ENCODE results near the gene ZNF599.

DNA sequence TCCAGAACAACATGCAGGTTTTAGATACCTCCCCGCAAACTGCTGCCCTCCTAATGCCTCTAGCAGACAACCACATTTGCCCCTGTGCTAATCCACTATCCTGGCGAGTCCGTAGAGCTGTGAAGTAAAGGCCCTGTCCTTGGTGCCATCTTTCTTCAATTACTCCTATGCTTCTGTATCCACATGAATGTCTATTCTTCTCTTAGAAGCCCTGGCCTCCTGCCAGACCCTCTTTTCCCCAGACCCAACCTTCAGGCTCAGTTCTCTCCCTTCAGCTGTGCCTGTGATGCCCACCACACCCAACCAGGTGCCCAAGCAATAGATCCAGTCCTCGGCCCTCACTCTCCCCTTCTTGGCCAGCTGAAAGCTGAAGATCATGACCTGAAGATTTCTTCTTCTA lies 31.1 kb upstream of the ZNF599 start:
- TF ChIP-seq, protein P1, sequence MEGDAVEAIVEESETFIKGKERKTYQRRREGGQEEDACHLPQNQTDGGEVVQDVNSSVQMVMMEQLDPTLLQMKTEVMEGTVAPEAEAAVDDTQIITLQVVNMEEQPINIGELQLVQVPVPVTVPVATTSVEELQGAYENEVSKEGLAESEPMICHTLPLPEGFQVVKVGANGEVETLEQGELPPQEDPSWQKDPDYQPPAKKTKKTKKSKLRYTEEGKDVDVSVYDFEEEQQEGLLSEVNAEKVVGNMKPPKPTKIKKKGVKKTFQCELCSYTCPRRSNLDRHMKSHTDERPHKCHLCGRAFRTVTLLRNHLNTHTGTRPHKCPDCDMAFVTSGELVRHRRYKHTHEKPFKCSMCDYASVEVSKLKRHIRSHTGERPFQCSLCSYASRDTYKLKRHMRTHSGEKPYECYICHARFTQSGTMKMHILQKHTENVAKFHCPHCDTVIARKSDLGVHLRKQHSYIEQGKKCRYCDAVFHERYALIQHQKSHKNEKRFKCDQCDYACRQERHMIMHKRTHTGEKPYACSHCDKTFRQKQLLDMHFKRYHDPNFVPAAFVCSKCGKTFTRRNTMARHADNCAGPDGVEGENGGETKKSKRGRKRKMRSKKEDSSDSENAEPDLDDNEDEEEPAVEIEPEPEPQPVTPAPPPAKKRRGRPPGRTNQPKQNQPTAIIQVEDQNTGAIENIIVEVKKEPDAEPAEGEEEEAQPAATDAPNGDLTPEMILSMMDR (conservative IDR thresholded peaks at IDR 0.05; ENCODE audit: low read length), result no peak
- no peak for TF ChIP-seq EZH2phosphoT487 (IDR thresholded peaks at IDR 0.05; ENCODE audit: borderline replicate concordance)

Measured in Loucy (cell line).